NCI-H748 (cell line): ENCODE results near the gene CTDP1.

Experiments used
- DNase-seq: peaks from one replicate; lab custom pipeline; 2025; ENCODE audit not compliant: unreplicated experiment; lab: John Stamatoyannopoulos, UW

Gene CTDP1

GRCh38 chr18:79644006-79644665, 35.5 kb upstream of the CTDP1 start:
- peak; percentile 81 for DNase-seq

- DNase-seq = no peak
Measured at GRCh38 chr18:79644666-79645057, 34.9 kb upstream of the CTDP1 start.

GRCh38 chr18:79645291-79645983, 34.2 kb upstream of the CTDP1 start:
- DNase-seq = no peak

- no peak for DNase-seq
Measured at GRCh38 chr18:79647307-79647706, 32.3 kb upstream of the CTDP1 start.

GRCh38 chr18:79650959-79651358, 28.6 kb upstream of the CTDP1 start:
- DNase-seq = no peak

- peak; percentile 66 for DNase-seq
Measured at GRCh38 chr18:79657342-79657996, 22.1 kb upstream of the CTDP1 start.

GRCh38 chr18:79658366-79658765, 21.2 kb upstream of the CTDP1 start:
- no peak for DNase-seq

- no peak for DNase-seq
Measured at GRCh38 chr18:79659733-79660132, 19.9 kb upstream of the CTDP1 start.

GRCh38 chr18:79662034-79662433, 17.6 kb upstream of the CTDP1 start:
- no peak for DNase-seq

- no peak for DNase-seq
Measured at GRCh38 chr18:79662439-79662838, 17.2 kb upstream of the CTDP1 start.

GRCh38 chr18:79664525-79665125, 15.0 kb upstream of the CTDP1 start:
- no peak for DNase-seq

GRCh38 chr18:79668203-79668602, 11.4 kb upstream of the CTDP1 start:
- DNase-seq = no peak

GRCh38 chr18:79672490-79673276, 6.9 kb upstream of the CTDP1 start:
- DNase-seq = no peak

GRCh38 chr18:79677221-79677620, 2.4 kb upstream of the CTDP1 start:
- no peak for DNase-seq

GRCh38 chr18:79677840-79678239, 1.8 kb upstream of the CTDP1 start:
- DNase-seq = no peak

- DNase-seq = peak; percentile 100
Measured at GRCh38 chr18:79678665-79679551, 695 bp upstream of the CTDP1 start.

GRCh38 chr18:79680100-79680879, 687 bp downstream of the CTDP1 start:
- DNase-seq = peak; percentile 44

- no peak for DNase-seq
Measured at GRCh38 chr18:79680891-79681339, 1.3 kb downstream of the CTDP1 start.
